ENCODE data around the gene SNRPN. TPM values are rescaled to one million over a fixed set of nuclear protein-coding genes. Genes with fewer than 3 reads are reported as not detected.
"Not testable (repeated sequence)": the region's sequence is repeated elsewhere in the genome, so short reads cannot be mapped to it uniquely, and the experiment has no call there.

SNRPN gene
- total and polyA plus RNA-seq, 2 of the 4 experiments (the other 2 are of a cell fraction) = 123 to 185 TPM

DNA sequence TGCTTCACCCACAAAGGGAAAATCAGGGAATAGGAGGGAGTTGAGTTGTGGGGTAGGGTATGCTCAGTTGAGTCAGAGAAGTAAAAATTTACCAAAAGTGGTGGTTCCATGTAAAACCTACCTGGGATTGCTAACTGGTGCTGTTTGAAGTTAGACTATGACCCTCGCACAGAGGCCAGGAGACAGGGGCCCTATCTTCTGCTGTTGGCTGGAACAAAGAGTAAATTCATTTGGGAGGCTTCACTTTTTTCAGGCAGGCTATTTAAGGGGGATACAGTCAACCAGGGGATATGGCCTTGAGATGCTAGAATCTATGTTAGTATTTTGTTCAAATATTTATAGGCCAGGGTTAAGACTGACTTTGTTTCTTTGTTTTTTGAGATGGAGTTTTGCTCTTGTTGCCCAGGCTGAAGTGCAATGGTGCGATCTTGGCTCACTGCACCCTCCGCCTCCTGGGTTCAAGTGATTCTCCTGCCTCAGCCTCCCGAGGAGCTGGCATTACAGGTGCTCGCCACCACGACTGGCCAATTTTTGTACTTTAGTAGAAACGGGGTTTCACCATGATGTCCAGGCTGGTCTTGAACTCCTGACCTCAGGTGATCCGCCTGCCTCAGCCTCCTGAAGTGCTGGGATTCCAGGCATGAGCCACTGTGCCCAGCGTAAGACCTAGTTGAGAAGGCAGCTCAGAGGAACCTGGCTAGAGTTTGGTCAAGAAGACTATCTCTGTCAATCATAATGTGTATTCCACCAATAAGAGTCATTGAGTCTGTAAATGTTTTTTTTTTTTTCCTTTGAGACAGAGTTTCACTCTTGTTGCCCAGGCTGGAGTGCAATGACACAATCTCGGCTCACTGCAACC is 22.7 kb upstream of the SNRPN start:
- not testable (repeated sequence) for H3K79me1 ChIP-seq (ENCODE audit: low read depth in 1 of 2, low read length in 2 of 2)

More for the DNA sequence above, 22.7 kb upstream of the SNRPN start:
- H2BK15ac ChIP-seq (ENCODE audit: low read depth, low read length); H3K56ac ChIP-seq (ENCODE audit: extremely low read depth, insufficient read depth, low read length); POLR2A ChIA-PET (ENCODE audit: unreplicated experiment); H3K27ac ChIP-seq (ENCODE audit: insufficient read depth, low read length); dilution Hi-C loops (cut with HindIII; ENCODE audit: low sequenced_read_pairs, unreplicated experiment); H3K4me3 ChIP-seq (ENCODE audit: insufficient read depth, low read depth, low read length); H4K5ac ChIP-seq (ENCODE audit: low read depth, low read length); H3K4me1 ChIP-seq (ENCODE audit: control insufficient read depth, insufficient read depth, low read length); DNase-seq; H3K27me3 ChIP-seq (ENCODE audit: control insufficient read depth, insufficient read depth, low read length); intact Hi-C loops (cut with micrococcal nuclease); H3K36me3 ChIP-seq (ENCODE audit: control insufficient read depth, insufficient read depth, low read length); CTCF ChIA-PET; H4K91ac ChIP-seq (ENCODE audit: insufficient read depth, low read depth, low read length); H2AFZ ChIP-seq (replicated peaks; ENCODE audit: low read length, poor library complexity); H3K4ac ChIP-seq (ENCODE audit: low read depth, low read length); H2BK5ac ChIP-seq (ENCODE audit: low read depth, low read length, poor library complexity, severe bottlenecking); H2BK120ac ChIP-seq (ENCODE audit: low read depth, low read length); H3K9ac ChIP-seq (ENCODE audit: low read depth, low read length); H3K14ac ChIP-seq (replicated peaks; ENCODE audit: low read depth, low read length); H4K8ac ChIP-seq (ENCODE audit: low read depth in 2 of 2, low read length in 2 of 2); in situ Hi-C loops (cut with MboI; ENCODE audit: low sequenced_read_pairs); H3K23ac ChIP-seq (ENCODE audit: low read depth, low read length); H3K18ac ChIP-seq (ENCODE audit: low read depth, low read length); H4K20me1 ChIP-seq (ENCODE audit: insufficient read depth, low read length); ATAC-seq (ENCODE audit: low read depth); H3K9me3 ChIP-seq (ENCODE audit: control insufficient read depth, insufficient read depth, low read length); H2AK9ac ChIP-seq (replicated peaks; ENCODE audit: low read depth, low read length, poor library complexity); BruUV-seq (replicated peaks); H3K9me1 ChIP-seq (ENCODE audit: insufficient read depth, low read length); H2AK5ac ChIP-seq (ENCODE audit: low read depth, low read length); H3K4me2 ChIP-seq (ENCODE audit: low read depth, low read length); H2BK20ac ChIP-seq (ENCODE audit: low read depth, low read length): not testable (repeated sequence)
- 63% methylated on average over 4 of the region's 10 CpGs; no CpG with 5 or more reads in 1 of the 2 experiments for WGBS, 2 experiments (ENCODE audit: extremely low coverage in 2 of 2, insufficient read length in 1 of 2)
